Activated B cell treated with CpG ODN at 0.5 μM for 24 hours (primary cell): ENCODE data around the gene COL13A1. TPM values are rescaled to one million over a fixed set of nuclear protein-coding genes. Genes with fewer than 3 reads are reported as not detected.

Experiments used
- ATAC-seq: fragments of 200-7000 bp; cut with Tn5 transposase; one replicate; pipeline ENCODE4 v1.10.0; 2021; ENCODE audit warnings: low read depth, mild to moderate bottlenecking, moderate library complexity
- CTCF ChIA-PET: fragments of 350-600 bp; sonication (Branson Sonifier 250); formaldehyde crosslinking; loops from one replicate; lab custom pipeline; 2021; ENCODE audit warnings: antibody characterized with exemption; lab: Charles Lee
- POLR2A ChIA-PET: fragments of 350-600 bp; sonication (Branson Sonifier 250); formaldehyde crosslinking; loops from one replicate; lab custom pipeline; 2021; ENCODE audit warnings: antibody characterized with exemption; lab: Charles Lee
- DNase-seq: peaks from one replicate; pipeline ENCODE4 v3.0.0; 2022
- H3K27ac Mint-ChIP-seq: one replicate; pipeline ENCODE4 v1.8.0; 2020; ENCODE audit warnings: mixed read lengths
- H3K27me3 Mint-ChIP-seq: one replicate; pipeline ENCODE4 v1.8.0; 2021; ENCODE audit warnings: mixed read lengths
- H3K36me3 Mint-ChIP-seq: one replicate; pipeline ENCODE4 v1.8.0; 2021; ENCODE audit warnings: low read depth, mixed read lengths
- H3K4me1 Mint-ChIP-seq: one replicate; pipeline ENCODE4 v1.8.0; 2021; ENCODE audit warnings: mixed read lengths
- H3K4me3 Mint-ChIP-seq: one replicate; pipeline ENCODE4 v1.8.0; 2020; ENCODE audit warnings: mild to moderate bottlenecking, mixed read lengths
- H3K9me3 Mint-ChIP-seq: one replicate; pipeline ENCODE4 v1.8.0; 2020; ENCODE audit warnings: mixed read lengths
- CTCF ChIP-seq: fragments of 200-600 bp; IDR thresholded peaks from one replicate; pipeline ENCODE4 v1.8.0; 2022; ENCODE audit warnings: antibody characterized with exemption, mild to moderate bottlenecking
- intact Hi-C: fragments of 100-400 bp; cut with micrococcal nuclease; formaldehyde crosslinking; loops from one replicate; pipeline ENCODE4 v1.15.1; 2024
- total RNA-seq: library from RNA; stranded (reverse); gene quantifications from 2 replicates; pipeline ENCODE4 v1.2.3, GENCODE V29; 2022

Gene COL13A1
- total RNA-seq, 1 donor from 2014 or later: not detected

GRCh38 chr10:69842882-69843281 lies 41.2 kb downstream of the COL13A1 start:
- ChIA-PET POLR2A (no interaction called here), CTCF (no interaction called here)
- DNase-seq: no peak
- TF ChIP-seq CTCF: no peak
- H3K4me1 Mint-ChIP-seq: peaks cover 7% of the 10 kb centered on the region
- no peak for ATAC-seq
- no peaks in the 10 kb centered on the region for H3K9me3 Mint-ChIP-seq
- intact Hi-C loops: no loop called here
- no peak overlapping the region for H3K4me3 Mint-ChIP-seq
- peaks cover 17% of the 10 kb centered on the region for H3K27me3 Mint-ChIP-seq
- H3K36me3 Mint-ChIP-seq: no peaks in the 10 kb centered on the region
- no peak overlapping the region for H3K27ac Mint-ChIP-seq

GRCh38 chr10:69843923-69844322 lies 42.2 kb downstream of the COL13A1 start:
- CTCF ChIA-PET: no interaction called here
- no peak for ATAC-seq
- H3K4me1 Mint-ChIP-seq: peaks cover 7% of the 10 kb centered on the region
- DNase-seq: no peak
- H3K9me3 Mint-ChIP-seq: no peaks in the 10 kb centered on the region
- no peak overlapping the region for H3K4me3 Mint-ChIP-seq
- H3K36me3 Mint-ChIP-seq: no peaks in the 10 kb centered on the region
- intact Hi-C loops: no loop called here
- TF ChIP-seq CTCF: no peak
- no peak overlapping the region for H3K27ac Mint-ChIP-seq
- POLR2A ChIA-PET: no interaction called here
- peaks cover 24% of the 10 kb centered on the region for H3K27me3 Mint-ChIP-seq

GRCh38 chr10:69844698-69845097 lies 43.0 kb downstream of the COL13A1 start:
- H3K9me3 Mint-ChIP-seq: no peaks in the 10 kb centered on the region
- H3K4me1 Mint-ChIP-seq: peaks cover 7% of the 10 kb centered on the region
- intact Hi-C loops: no loop called here
- ChIA-PET CTCF (no interaction called here), POLR2A (no interaction called here)
- H3K4me3 Mint-ChIP-seq: no peak overlapping the region
- ATAC-seq: no peak
- no peaks in the 10 kb centered on the region for H3K36me3 Mint-ChIP-seq
- H3K27me3 Mint-ChIP-seq: peaks cover 24% of the 10 kb centered on the region
- H3K27ac Mint-ChIP-seq: no peak overlapping the region
- TF ChIP-seq CTCF: no peak
- no peak for DNase-seq

GRCh38 chr10:69845574-69846292 lies 44.0 kb downstream of the COL13A1 start:
- TF ChIP-seq CTCF: no peak
- Mint-ChIP-seq H3K36me3 (no peaks in the 10 kb centered on the region), H3K27ac (no peak overlapping the region), H3K4me3 (no peak overlapping the region), H3K27me3 (peaks cover 24% of the 10 kb centered on the region), H3K4me1 (peaks cover 7% of the 10 kb centered on the region), H3K9me3 (no peaks in the 10 kb centered on the region)
- DNase-seq (no peak), ATAC-seq (no peak)
- ChIA-PET POLR2A (no interaction called here), CTCF (no interaction called here)
- intact Hi-C loops: no loop called here

DNA sequence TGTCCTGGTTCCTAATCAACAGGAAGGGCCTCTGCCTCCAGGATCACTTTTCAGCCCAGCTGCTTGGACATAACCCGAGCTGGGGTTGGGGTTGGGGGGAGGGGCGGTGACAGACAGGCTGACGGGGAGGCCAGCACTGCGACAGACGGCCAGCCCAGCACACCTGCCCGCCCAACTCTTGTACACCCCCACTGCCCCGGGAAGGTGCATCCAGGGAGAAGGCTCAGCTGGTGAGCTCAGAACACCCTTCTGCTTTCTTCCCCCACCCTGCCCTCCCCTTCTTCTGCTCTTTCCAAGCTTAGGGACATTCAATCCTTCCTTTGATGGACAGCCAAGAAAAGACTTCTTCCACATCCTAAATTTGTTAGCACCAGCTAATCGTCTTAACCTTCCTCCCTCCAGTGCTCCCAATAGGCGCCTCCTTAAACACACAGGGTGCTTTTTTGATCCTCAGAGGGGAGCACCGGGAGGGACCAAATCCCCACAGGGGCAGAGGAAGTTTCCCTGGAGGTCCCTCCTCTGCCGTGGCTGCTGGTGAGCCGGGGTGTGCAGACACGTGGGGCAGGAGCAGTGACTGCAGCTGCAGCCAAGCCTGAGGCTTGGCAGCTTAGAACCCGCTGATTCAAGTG lies 44.7 kb downstream of the COL13A1 start:
- no peak for DNase-seq
- ATAC-seq: no peak
- Mint-ChIP-seq H3K4me3 (no peak overlapping the region), H3K36me3 (no peaks in the 10 kb centered on the region), H3K4me1 (peaks cover 7% of the 10 kb centered on the region), H3K27ac (no peak overlapping the region), H3K27me3 (peaks cover 24% of the 10 kb centered on the region), H3K9me3 (no peaks in the 10 kb centered on the region)
- CTCF ChIA-PET: no interaction called here
- no peak for TF ChIP-seq CTCF
- intact Hi-C loops: no loop called here
- POLR2A ChIA-PET: no interaction called here
